Measurements from ENCODE around the gene P3H2. TPM values are rescaled to one million over a fixed set of nuclear protein-coding genes. Genes with fewer than 3 reads are reported as not detected.
A peak's percentile ranks its signal among the peaks of the same experiment; 100 is the strongest.

P3H2 gene
- total and polyA plus RNA-seq, 2 experiments from 2014 or later, result 8.2 to 24.2 TPM

DNA sequence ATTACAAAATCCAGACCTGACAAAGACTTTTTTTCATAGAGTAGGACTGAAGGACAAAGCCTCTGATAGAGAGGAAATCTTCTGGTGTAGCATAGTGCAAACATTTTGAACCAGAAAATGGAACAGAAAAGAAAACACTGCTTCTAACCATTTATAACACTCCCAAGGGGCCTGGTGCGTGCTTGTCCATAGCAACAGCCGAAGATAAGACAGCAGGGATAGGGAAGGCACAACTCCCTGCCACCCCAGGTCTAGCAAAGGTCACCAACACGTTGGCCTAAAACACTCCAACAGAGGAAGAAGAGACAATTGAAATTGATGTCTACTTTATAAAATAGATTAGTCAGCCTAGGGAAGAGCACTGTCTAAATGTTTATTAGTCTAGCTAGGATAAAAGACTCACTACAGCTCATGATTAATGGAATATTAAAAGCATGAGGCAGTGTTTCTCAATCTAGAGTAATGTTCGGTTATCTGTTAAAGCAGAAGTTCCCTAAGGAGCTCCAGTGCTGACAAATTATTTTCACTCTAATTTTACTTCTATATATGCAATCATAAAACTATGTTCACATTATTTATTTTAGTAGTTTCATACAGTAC lies 145.2 kb downstream of the P3H2 start:
- no peaks in the 10 kb centered on the region for H3F3A ChIP-seq (replicated peaks; ENCODE audit: low read depth)
- no peaks in the 10 kb centered on the region for H3K4me1 ChIP-seq (ENCODE audit: insufficient read depth)
- no peak for ATAC-seq
- H3K4me1 Mint-ChIP-seq, result peaks cover 3% of the 10 kb centered on the region; the same call in 1 of the 3 replicates
- H3K27me3 ChIP-seq (ENCODE audit: insufficient read depth), result no peaks in the 10 kb centered on the region
- no peak overlapping the region for H3K4me3 Mint-ChIP-seq
- DNase-seq (ENCODE audit: low spot score), result no peak
- H3K27ac ChIP-seq (ENCODE audit: low read depth), result no peak overlapping the region
- no peaks in the 10 kb centered on the region; the same call in none of the 2 replicates for H3K36me3 ChIP-seq (ENCODE audit: insufficient read depth)
- H3K79me2 ChIP-seq (replicated peaks; ENCODE audit: insufficient read depth), result no peaks in the 10 kb centered on the region
- H2AFZ ChIP-seq, result no peak overlapping the region
- H3K4me3 ChIP-seq, result no peak overlapping the region
- H3K27me3 Mint-ChIP-seq (ENCODE audit: insufficient read depth, low read depth, poor library complexity), result peaks cover 2% of the 10 kb centered on the region
- H3K4me2 ChIP-seq, result no peak overlapping the region
- H3K9me3 Mint-ChIP-seq, result no peaks in the 10 kb centered on the region
- H3K9me2 ChIP-seq (ENCODE audit: insufficient read depth), result peaks cover 3% of the 10 kb centered on the region; the same call in 1 of the 2 replicates
- no peak for TF ChIP-seq EZH2phosphoT487 (IDR thresholded peaks at IDR 0.05; ENCODE audit: unreplicated experiment)
- TF ChIP-seq ZNF114 (CRISPR knock-in tag; IDR thresholded peaks at IDR 0.05), result no peak
- TF ChIP-seq, protein P1, sequence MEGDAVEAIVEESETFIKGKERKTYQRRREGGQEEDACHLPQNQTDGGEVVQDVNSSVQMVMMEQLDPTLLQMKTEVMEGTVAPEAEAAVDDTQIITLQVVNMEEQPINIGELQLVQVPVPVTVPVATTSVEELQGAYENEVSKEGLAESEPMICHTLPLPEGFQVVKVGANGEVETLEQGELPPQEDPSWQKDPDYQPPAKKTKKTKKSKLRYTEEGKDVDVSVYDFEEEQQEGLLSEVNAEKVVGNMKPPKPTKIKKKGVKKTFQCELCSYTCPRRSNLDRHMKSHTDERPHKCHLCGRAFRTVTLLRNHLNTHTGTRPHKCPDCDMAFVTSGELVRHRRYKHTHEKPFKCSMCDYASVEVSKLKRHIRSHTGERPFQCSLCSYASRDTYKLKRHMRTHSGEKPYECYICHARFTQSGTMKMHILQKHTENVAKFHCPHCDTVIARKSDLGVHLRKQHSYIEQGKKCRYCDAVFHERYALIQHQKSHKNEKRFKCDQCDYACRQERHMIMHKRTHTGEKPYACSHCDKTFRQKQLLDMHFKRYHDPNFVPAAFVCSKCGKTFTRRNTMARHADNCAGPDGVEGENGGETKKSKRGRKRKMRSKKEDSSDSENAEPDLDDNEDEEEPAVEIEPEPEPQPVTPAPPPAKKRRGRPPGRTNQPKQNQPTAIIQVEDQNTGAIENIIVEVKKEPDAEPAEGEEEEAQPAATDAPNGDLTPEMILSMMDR (conservative IDR thresholded peaks at IDR 0.05; ENCODE audit: low read depth in 2 of 2), result no peak
- no peak for TF ChIP-seq POLR2AphosphoS5 (IDR thresholded peaks at IDR 0.05; ENCODE audit: low read depth)
- TF ChIP-seq REST (IDR thresholded peaks at IDR 0.05; ENCODE audit: unreplicated experiment), result no peak
- H3K27ac Mint-ChIP-seq, result no peak overlapping the region
- no peaks in the 10 kb centered on the region for H4K20me1 ChIP-seq (replicated peaks; ENCODE audit: insufficient read depth)
- H3K36me3 Mint-ChIP-seq (ENCODE audit: low read depth), result peaks cover 71% of the 10 kb centered on the region; the same call in 2 of the 3 replicates

- Mint-ChIP-seq H3K9me3 (no peaks in the 10 kb centered on the region), H3K27me3 (ENCODE audit: insufficient read depth, low read depth, poor library complexity) (peaks cover 2% of the 10 kb centered on the region), H3K4me3 (no peak overlapping the region), H3K4me1 (peaks cover 3% of the 10 kb centered on the region; the same call in 1 of the 3 replicates), H3K36me3 (ENCODE audit: low read depth) (peaks cover 70% of the 10 kb centered on the region), H3K27ac (peak overlapping the region; percentile 61; the same call in 1 of the 2 replicates)
- Histone ChIP-seq H4K20me1 (replicated peaks; ENCODE audit: insufficient read depth) (no peaks in the 10 kb centered on the region), H3F3A (replicated peaks; ENCODE audit: low read depth) (no peaks in the 10 kb centered on the region), H3K27ac (ENCODE audit: low read depth) (no peak overlapping the region), H3K79me2 (replicated peaks; ENCODE audit: insufficient read depth) (no peaks in the 10 kb centered on the region), H3K4me2 (no peak overlapping the region), H3K36me3 (ENCODE audit: insufficient read depth) (no peaks in the 10 kb centered on the region; the same call in none of the 2 replicates), H3K4me1 (ENCODE audit: insufficient read depth) (no peaks in the 10 kb centered on the region), H2AFZ (no peak overlapping the region), H3K4me3 (no peak overlapping the region), H3K9me2 (ENCODE audit: insufficient read depth) (peaks cover 6% of the 10 kb centered on the region; the same call in 1 of the 2 replicates), H3K27me3 (ENCODE audit: insufficient read depth) (no peaks in the 10 kb centered on the region)
- DNase-seq (ENCODE audit: low spot score) (no peak), ATAC-seq (no peak)
- TF ChIP-seq ZNF114 (CRISPR knock-in tag; IDR thresholded peaks at IDR 0.05) (no peak), EZH2 (IDR thresholded peaks at IDR 0.05; ENCODE audit: low read depth, unreplicated experiment) (no peak), NANOG (IDR thresholded peaks at IDR 0.05; ENCODE audit: borderline replicate concordance) (no peak), JUNB (IDR thresholded peaks at IDR 0.05; ENCODE audit: unreplicated experiment) (no peak), POLR2AphosphoS5 (IDR thresholded peaks at IDR 0.05; ENCODE audit: low read depth) (no peak)
- TF ChIP-seq, protein P1 (conservative IDR thresholded peaks at IDR 0.05; ENCODE audit: low read depth in 2 of 2), result no peak
These were observed 146.3 kb downstream of the P3H2 start for GRCh38 chr3:189974359-189974758.

Data from GM23338 (cell line).